A549 treated with Hydrocortisone at 1 μM for 4 hours (cell line): ENCODE measurements around the gene OAT. TPM values are rescaled to one million over a fixed set of nuclear protein-coding genes. Genes with fewer than 3 reads are reported as not detected.

Experiments used
- total RNA-seq: library from RNA; stranded (reverse); fragments of 200-300 nt; extraction: Qiagen RNA extraction; gene quantifications from 5 replicates; pipeline ENCODE4 v1.2.3, GENCODE V29; 2022

Gene OAT
- 63.6 to 105 TPM (median 73.9 TPM) in 5 replicates for total RNA-seq

DNA sequence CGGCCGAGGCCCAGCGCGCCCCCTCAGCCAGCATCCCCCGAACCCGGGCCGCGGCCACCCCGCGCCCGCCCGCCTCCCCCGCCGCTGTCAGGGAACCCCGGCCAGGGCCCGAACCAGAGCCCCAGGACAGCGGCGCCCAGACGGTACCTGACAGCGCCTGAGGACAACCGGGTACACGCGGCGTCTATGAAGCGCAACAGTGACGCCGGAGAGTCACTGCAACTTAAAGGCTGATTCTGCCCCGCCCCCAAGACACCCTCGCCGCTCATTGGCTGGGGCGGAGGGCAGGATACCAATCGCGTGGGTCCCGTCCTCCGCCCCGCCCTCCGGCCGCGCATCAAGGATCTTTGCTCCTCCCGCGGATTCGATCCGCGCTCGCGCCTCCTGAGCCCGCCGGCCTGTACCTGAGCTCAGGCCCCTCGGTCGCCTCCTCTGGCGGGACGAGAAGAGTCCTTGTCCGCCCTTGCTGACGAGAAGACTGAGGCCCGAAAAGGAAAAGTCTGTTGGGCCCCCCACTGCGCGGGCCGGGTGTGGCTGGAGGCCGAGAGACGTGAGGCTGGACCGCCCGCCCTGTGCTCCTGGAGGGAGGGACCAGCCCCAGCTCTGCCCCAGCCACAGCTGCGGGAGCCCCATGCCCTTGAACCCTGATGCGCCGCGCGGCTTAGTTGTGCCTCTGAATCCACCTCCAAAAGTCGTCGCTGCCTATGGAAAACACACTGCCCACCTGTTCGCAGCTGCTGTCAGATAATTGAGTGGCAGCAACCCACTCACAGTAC lies at the start of gene OAT:
TSS of gene OAT (minus strand) at position 198 of the 776 bp plus-strand sequence. CDS start 6,752 bp downstream, outside the sequence.

DNA sequence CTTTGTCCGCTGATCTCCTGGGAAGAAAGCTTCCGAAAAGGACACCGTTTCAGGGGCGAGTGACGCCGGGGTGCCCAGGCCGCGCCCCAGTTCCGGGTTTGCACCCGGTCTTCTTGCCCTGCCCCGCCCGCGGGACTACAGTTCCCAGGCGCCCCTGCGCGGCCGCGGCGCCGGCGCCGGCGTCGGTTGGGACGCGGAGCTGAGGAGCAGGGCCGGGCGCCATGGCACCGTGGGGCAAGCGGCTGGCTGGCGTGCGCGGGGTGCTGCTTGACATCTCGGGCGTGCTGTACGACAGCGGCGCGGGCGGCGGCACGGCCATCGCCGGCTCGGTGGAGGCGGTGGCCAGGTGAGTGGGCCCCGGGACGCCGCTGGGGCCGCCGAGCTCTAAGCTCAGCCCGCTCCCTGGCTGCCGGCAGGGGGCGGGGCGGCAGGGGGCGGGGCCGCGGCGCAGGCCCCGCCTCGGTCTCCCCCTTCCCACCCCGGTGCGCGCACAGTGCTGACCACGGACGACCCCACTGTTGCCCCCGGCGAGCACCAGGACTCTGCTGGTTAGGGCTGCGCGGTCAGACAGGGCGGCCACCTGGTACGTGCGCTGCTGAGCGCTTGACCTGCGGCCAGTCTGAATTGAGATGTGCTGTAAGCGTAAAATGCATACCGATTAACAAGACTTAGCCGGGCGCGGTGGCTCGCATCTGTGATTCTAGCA lies 43.1 kb upstream of the OAT start, which contains the start of gene LHPP:
TSS of gene LHPP (plus strand) at position 182 of the 706 bp plus-strand sequence. CDS start at position 222, 40 bp downstream.

DNA sequence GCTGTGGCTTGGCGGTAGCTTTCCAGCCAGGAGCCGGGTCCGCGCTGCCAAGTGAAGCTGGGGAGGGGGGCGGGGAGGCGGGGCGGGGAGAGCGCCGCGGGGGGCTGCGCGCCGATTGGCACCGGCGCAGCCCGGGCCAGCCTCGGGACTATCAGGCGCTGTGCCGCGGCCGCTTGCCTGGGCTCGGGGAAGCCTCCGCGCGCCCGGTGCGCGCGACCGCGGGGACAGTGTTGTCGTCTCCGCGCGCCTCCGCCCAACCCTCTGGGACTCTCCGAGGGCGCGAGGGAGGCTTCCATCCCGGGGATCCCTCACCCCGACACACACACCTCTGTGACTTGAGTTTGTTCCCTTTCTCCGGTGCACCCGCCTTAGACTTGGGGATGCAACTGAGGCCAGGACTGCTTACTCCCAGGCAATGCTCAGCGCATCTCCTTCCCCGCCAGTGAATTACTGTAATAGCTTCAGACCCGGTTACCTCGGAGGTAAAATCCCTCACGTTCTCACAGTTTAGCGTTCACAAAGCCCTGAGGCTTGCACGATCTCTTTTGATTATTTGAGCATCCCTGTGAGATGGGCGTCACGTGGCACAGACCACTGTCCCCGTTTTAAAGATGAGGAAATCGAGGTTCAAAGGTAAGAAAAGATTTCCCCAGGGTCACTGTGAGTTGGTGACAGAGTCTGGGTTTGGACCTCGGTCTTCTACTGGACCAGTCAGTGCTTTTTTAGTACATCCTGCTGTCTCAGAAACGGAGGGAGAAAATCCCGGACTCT lies 31.5 kb upstream of the OAT start, which contains the start of gene NKX1-2:
TSS of gene NKX1-2 (minus strand) at position 24 of the 771 bp plus-strand sequence. CDS start 92 bp downstream, outside the sequence.

Other genes starting within 250 kb of the OAT start
- gene NKX1-2, start 31.1 kb upstream of the OAT start, total RNA-seq, result 0.03 TPM in 4 of 5 replicates, not detected in the other
- 11.6 to 12.8 TPM (median 12.0 TPM) in 5 replicates for gene LHPP, start 42.9 kb upstream of the OAT start, total RNA-seq